ENCODE data around the gene OGFOD2.

- no peak for TF ChIP-seq CTCF (conservative IDR thresholded peaks at IDR 0.05; ENCODE audit: low read depth, low read length)
- no peak for TF ChIP-seq EZH2phosphoT487 (IDR thresholded peaks at IDR 0.05; ENCODE audit: borderline replicate concordance, low read length)
- TF ChIP-seq EZH2 (IDR thresholded peaks at IDR 0.05; ENCODE audit: low read length, unreplicated experiment) = no peak
Observed at GRCh38 chr12:123022846-123023245, 47.8 kb downstream of the OGFOD2 start.
